ENCODE data around the gene HDGF.
A peak's percentile ranks its signal among the peaks of the same experiment; 100 is the strongest.

DNA sequence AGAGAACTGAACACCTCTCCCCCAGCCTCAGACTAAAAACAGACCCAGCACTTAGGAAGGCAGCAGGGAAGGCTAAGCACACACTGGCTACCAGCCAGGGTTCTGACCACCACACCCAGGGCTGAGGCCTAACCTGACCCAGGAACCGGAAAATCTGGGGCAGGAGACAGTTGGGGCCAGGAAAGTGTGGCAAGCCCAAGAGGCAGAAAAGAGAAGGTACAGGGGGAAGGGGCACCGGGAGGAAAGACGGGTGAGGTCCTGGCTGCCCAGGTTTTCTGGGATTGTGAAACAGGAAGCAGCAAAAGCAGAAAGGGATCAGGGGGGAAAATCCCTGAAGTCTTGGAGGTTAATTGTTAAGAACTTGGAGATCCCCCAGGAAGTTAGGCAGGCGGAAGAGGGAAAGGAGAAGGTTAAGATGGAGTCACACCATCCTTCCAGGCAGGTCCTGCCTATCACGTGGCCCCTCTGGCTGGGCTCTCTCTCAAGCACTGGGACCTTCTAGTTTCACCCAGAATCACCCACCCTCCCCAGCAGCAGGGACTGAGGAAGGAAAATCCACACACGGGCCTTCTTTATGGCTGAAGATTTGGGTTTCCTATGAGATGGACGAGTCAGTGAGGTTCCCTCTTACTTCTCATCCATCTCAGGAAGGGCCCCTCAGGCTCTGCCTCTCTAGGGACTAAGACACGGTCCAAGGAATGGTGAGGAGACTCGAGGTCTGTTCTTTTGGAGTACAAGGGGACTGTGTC, 2.6 kb downstream of the HDGF start:
- TF ChIP-seq, protein P1, sequence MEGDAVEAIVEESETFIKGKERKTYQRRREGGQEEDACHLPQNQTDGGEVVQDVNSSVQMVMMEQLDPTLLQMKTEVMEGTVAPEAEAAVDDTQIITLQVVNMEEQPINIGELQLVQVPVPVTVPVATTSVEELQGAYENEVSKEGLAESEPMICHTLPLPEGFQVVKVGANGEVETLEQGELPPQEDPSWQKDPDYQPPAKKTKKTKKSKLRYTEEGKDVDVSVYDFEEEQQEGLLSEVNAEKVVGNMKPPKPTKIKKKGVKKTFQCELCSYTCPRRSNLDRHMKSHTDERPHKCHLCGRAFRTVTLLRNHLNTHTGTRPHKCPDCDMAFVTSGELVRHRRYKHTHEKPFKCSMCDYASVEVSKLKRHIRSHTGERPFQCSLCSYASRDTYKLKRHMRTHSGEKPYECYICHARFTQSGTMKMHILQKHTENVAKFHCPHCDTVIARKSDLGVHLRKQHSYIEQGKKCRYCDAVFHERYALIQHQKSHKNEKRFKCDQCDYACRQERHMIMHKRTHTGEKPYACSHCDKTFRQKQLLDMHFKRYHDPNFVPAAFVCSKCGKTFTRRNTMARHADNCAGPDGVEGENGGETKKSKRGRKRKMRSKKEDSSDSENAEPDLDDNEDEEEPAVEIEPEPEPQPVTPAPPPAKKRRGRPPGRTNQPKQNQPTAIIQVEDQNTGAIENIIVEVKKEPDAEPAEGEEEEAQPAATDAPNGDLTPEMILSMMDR (IDR thresholded peaks at IDR 0.05 in 8 of 11, conservative IDR thresholded peaks at IDR 0.05 in 3 of 11) = peak in 1 of 11 experiments; percentile 5
- TF ChIP-seq POLR2AphosphoS5 (IDR thresholded peaks at IDR 0.05) (peak in 2 of 3 donors; percentile 50 to 58), POLR2A (IDR thresholded peaks at IDR 0.05) (no peak)

Measured in spleen (tissue), 7 donors.